AG10803 (cell line): ENCODE data around the gene DUOX1.

Experiments
- DNase-seq: peaks from one replicate; pipeline ENCODE4 v3.0.0; 2010; ENCODE audit warnings: low read depth
- H3K4me3 ChIP-seq: 2 replicates; pipeline ENCODE4 v1.5.1; 2011; ENCODE audit warnings: mild to moderate bottlenecking, low read length, control low read depth
- TF ChIP-seq, protein P1 (sequence below): conservative IDR thresholded peaks from 2 replicates; pipeline ENCODE4 v1.5.1; 2011; ENCODE audit warnings: mild to moderate bottlenecking, low read length, control low read depth, inconsistent platforms

The DUOX1 gene

GRCh38 chr15:45121706-45122417 lies 7.9 kb upstream of the DUOX1 start:
- TF ChIP-seq, protein P1, sequence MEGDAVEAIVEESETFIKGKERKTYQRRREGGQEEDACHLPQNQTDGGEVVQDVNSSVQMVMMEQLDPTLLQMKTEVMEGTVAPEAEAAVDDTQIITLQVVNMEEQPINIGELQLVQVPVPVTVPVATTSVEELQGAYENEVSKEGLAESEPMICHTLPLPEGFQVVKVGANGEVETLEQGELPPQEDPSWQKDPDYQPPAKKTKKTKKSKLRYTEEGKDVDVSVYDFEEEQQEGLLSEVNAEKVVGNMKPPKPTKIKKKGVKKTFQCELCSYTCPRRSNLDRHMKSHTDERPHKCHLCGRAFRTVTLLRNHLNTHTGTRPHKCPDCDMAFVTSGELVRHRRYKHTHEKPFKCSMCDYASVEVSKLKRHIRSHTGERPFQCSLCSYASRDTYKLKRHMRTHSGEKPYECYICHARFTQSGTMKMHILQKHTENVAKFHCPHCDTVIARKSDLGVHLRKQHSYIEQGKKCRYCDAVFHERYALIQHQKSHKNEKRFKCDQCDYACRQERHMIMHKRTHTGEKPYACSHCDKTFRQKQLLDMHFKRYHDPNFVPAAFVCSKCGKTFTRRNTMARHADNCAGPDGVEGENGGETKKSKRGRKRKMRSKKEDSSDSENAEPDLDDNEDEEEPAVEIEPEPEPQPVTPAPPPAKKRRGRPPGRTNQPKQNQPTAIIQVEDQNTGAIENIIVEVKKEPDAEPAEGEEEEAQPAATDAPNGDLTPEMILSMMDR: no peak
- H3K4me3 ChIP-seq: no peak overlapping the region
- DNase-seq: peak; percentile 84

- TF ChIP-seq, protein P1: no peak
- DNase-seq: no peak
Measured at GRCh38 chr15:45122719-45123118, 7.1 kb upstream of the DUOX1 start.

DNA sequence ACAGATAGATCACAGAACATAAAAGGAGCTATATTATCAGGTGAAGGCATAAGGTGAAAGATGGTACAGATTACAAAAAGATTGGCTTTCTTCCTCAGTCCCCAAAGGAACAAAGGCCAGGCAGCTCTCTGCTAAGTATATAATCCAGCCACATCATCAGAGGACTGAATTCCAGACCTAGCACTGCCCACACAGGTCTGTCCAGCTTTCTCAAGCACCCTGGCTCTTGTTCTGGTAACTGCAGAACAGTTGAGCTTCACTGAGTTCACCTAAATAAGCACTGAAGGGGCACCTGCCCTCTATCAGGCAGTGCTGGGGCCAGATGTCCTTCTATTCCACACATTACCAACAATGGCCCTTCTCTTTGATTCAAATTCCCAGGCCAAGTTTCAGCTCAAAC lies 6.4 kb upstream of the DUOX1 start:
- no peak overlapping the region for H3K4me3 ChIP-seq
- TF ChIP-seq, protein P1: no peak
- no peak for DNase-seq

More at GRCh38 chr15:45122719-45123118, 7.1 kb upstream of the DUOX1 start:
- no peak overlapping the region for H3K4me3 ChIP-seq

DNA sequence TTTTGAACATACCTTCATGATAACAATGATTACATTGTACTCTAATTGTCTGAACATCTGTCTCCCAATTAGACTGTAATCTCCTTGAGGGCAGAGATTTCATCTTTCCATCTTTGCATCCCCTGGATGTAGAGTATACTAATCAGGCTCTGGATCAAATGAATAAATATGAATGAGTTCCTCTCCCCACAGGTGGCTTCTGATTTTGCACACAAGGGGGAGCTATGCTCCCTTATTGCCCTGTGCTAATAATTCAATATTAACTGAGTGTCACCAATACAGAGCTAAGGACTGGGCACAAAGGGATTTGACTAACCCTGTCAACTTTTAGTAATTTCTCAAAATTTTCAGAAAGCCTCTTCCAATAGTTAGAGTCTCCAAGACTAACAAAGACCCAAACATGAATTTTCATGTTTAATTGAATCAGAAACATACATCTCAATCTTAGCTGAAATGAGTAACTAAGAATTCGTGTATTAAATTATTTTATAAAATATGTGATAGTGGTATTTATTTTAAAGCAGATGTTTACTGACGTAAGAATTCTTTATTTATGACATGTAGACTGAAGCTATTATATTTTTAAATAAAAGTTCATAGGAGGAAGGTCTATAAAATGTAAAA lies 3.1 kb upstream of the DUOX1 start:
- TF ChIP-seq, protein P1: peak; percentile 72
- H3K4me3 ChIP-seq: no peak overlapping the region
- peak; percentile 29 for DNase-seq

GRCh38 chr15:45128971-45129639 lies 689 bp upstream of the DUOX1 start:
- peak overlapping the region; percentile 5; the same call in 1 of the 2 replicates for H3K4me3 ChIP-seq
- no peak for DNase-seq
- TF ChIP-seq, protein P1: no peak

DNA sequence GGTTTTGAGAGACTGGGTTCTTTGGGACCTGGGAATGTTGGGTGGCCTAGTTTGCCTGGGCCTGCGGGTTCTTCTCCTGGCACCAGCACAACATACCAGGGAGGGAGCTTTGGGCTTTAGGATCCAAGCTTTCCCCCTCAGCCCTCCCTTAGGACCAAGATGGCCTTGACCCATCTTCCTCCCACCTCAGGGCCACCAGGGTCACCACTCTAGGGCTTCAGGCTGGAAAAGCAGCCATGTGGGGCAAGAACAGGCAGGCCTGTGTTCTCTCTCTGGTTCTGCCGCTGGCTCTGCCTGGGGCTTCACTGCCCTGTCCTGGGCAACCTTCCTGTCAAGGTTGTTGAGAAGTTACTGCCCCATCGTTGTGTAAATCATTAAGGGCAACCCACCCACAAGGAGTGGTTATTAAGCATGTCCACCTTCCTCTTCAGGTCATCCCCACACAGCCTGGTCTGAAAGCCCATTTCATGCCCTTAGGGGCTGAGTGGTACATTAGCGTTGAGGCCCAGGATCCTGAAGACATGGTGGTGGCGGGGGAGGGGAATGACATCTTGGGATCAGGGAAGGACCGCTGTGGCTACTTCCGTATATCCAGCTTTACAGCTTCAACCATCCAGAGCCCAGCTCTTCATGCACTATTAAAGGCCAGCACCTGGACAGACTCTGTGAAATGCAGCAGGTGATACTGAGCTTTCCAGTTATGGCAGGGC lies 652 bp downstream of the DUOX1 start:
- DNase-seq: no peak
- no peak overlapping the region for H3K4me3 ChIP-seq
- TF ChIP-seq, protein P1: no peak
